Measurements from ENCODE around the gene SYT8.

GRCh38 chr11:1815751-1816150 is 19.0 kb upstream of the SYT8 start:
- TF ChIP-seq EZH2phosphoT487 (IDR thresholded peaks at IDR 0.05; ENCODE audit: insufficient read depth, low read depth) (no peak), EZH2 (IDR thresholded peaks at IDR 0.05; ENCODE audit: insufficient read depth, poor library complexity, severe bottlenecking) (no peak)

Data from GM23248 (cell line).